ENCODE results near the gene METTL24.

- no peak for TF ChIP-seq CTCF (IDR thresholded peaks at IDR 0.05 in 4 of 5, conservative IDR thresholded peaks at IDR 0.05 in 1 of 5)
- no peak for TF ChIP-seq POLR2A (IDR thresholded peaks at IDR 0.05)
These were observed 73.3 kb downstream of the METTL24 start for GRCh38 chr6:110284855-110285254.
